ENCODE results near the gene ADCYAP1. TPM values are rescaled to one million over a fixed set of nuclear protein-coding genes. Genes with fewer than 3 reads are reported as not detected.
A peak's percentile ranks its signal among the peaks of the same experiment; 100 is the strongest.

ADCYAP1 gene
- total RNA-seq, 2 donors from 2014 or later, result 0.60 to 2.1 TPM

DNA sequence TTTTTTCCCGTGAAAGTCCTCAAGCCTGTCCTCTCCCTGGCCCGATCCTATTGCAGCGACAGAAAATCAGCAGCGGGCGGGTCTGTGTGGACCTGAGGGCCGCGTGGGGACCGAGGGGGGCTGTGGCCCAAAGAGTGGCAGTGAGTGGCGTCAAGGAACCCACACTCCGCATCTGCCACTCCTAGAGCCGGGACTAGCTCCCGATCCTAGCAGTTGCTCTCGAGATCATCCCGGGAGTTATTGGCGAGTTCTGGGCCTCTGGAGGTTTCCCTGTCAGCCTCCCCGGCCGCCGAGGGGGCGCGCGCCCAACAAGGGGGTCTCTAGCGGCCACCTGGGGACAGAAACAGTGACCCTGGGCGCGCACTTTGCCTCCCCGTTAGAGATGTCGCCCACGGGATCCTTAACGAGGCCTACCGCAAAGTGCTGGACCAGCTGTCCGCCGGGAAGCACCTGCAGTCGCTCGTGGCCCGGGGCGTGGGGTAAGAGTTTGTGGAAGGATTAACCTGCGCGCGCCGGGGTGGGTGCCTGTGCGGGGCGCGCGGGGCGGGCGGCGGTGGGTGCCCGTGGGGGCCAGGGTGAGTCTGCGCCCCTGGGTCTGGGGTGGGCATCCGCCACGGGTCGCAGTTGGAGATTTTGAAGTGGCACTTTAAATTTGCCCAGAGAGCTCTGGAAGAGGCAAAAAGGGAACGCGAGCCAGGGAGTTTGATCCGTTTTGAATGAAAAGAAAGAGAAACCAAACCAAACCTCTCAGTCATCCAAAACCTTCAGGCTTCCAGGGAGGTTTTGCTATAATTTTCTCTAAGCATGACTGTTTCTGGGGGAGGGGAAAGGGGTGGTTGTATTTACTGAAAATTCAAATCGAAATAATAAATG is 3.5 kb downstream of the ADCYAP1 start:
- peak; percentile 71 for DNase-seq (ENCODE audit: low spot score)
- intact Hi-C loops (cut with DNase I), result no loop called here

- intact Hi-C loops (cut with DNase I), result no loop called here
- DNase-seq (ENCODE audit: low spot score), result no peak
Observed at GRCh38 chr18:908758-909724, 4.4 kb downstream of the ADCYAP1 start.

- no peak for DNase-seq (ENCODE audit: low spot score)
- intact Hi-C loops (cut with DNase I), result no loop called here
Observed at GRCh38 chr18:910247-910646, 5.6 kb downstream of the ADCYAP1 start.

DNA sequence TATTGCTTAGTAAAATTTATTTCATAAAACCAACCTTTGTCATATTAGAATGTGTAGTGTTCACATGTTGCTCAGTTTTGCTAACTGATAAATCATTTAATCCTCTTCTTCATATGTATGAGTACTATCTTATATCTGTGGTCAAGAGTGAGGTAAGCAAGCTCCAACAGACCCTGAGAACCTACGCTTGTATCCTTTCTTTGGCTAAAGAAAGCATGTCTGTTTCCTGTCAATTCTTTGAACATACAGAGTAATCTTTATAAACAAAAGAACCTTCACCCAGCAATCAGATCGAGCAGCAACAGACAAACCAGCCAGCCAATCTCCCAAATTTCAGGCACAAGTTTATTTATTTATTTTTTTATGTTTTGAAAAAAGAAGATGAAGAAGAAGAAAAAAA is 6.4 kb downstream of the ADCYAP1 start:
- no peak for DNase-seq (ENCODE audit: low spot score)
- intact Hi-C loops (cut with DNase I), result no loop called here

DNA sequence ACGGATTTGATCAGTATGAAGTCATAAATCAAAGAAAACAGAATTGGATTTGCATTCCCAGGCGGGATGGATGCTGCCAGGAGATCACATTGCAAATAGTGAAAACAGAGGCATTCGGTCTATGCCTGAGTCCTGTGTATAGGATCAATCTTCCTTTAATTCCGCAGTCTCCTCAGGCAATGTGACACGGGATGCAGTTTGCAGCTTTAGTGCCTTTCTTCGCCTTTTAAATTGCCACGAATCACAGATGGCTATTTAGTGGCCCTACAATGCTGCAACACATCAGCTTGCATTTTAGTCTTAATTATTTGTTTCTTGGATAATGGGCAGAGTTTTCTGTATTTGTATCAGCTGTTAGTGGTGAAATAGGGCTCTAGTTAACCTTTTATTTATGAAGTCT is 6.8 kb downstream of the ADCYAP1 start:
- DNase-seq (ENCODE audit: low spot score), result no peak
- intact Hi-C loops (cut with DNase I), result no loop called here

DNA sequence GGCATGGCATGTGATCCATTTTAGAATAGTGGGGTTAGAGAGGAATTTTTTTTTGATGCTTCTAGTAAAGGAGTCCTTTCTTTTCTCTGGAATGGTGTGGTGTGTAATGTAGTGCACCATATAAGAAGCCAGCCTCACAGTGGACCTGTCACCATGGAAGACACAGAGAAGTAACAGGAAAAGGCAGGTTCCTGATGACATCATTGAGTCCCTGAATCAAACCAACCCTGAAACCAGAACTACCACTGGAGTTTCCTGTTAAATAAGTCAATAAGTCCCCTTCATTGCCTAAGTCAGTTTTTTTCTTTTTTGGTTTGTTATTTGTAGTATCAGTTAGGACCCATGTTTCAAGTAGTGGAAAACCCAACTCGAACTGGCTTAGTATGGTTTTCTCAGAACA is 11.9 kb downstream of the ADCYAP1 start:
- DNase-seq (ENCODE audit: low spot score), result no peak
- intact Hi-C loops (cut with DNase I), result loop anchor here in 1 of 2 donors (5.0 kb wide), 1 partner anchor 1111 kb away; no protein-coding TSS in a partner anchor

DNA sequence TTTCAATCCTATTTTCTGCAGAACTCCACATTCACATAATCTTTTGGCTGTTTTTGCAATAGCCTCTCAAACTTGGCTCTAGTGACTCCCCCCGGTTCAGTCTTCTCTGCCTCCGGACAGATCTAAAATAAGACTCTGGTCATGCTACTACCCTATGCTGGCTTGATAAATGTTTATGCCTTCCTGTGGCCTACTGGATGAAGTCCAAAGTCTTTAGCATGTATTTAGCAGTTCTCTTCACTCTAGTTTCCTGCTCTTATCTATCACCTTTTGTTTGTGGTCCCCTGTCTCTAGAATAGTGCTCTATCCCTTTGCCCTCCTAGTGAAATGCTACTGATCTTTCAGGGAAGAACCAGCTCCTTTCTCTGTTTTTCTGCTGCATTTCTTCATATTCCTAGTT is 14.4 kb downstream of the ADCYAP1 start:
- intact Hi-C loops (cut with DNase I), result loop anchor here in 1 of 2 donors (5.0 kb wide), 1 partner anchor 1108 kb away; no protein-coding TSS in a partner anchor
- DNase-seq (ENCODE audit: low spot score), result no peak

- DNase-seq (ENCODE audit: low spot score), result no peak
- intact Hi-C loops (cut with DNase I), result no loop called here
Observed at GRCh38 chr18:923144-923866, 18.6 kb downstream of the ADCYAP1 start.

GRCh38 chr18:924987-925386 is 20.3 kb downstream of the ADCYAP1 start:
- no peak for DNase-seq (ENCODE audit: low spot score)
- intact Hi-C loops (cut with DNase I), result no loop called here

GRCh38 chr18:926946-927345 is 22.3 kb downstream of the ADCYAP1 start:
- intact Hi-C loops (cut with DNase I), result no loop called here
- DNase-seq (ENCODE audit: low spot score), result no peak

DNA sequence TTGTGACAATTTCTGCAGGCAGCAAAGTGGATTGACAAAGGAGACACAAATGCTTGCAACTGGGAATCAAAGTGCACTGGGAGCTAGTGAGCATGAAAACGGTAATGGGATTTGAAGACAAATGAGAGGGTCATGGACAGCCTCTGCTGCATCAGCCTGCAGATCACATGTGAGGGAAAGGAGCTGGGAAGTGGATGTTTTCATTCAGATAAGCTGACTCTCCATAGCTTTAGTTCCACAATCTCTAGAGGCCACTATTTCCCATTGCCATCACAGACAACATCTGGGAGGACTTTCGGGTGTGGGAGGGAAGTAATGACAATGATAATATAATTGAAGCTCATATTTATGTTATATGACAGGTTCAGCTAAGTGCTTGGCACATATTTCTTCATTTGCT is 28.4 kb downstream of the ADCYAP1 start:
- intact Hi-C loops (cut with DNase I), result no loop called here
- no peak for DNase-seq (ENCODE audit: low spot score)

DNA sequence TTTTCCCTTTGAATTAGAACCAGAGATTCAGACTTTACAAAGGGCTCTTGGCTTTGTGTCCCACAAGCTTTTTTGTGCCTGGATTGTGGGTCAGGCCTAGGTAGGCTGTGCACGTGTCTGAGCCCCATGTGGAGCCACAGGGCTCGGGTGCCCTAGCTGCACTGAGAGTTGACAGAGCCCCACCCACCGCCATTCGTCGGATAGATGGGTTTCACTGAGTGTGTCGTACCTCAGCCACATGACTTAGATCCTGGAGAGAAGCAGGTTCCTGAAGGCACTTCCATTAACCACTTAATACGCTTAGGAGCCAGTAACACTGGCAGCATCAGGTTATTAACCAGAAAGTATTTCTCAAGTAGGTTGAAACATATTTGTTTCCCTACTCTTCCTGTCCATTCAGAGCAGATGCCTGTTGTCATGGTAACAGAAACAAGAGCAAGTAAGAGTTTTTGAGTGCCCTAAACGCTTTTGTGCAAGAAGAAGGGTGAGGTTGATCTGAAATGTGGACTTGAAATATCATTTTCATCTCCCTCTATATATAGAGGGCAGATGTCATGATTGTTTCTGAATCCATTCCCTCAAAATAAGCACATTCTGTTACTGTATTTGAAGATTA is 30.0 kb downstream of the ADCYAP1 start:
- intact Hi-C loops (cut with DNase I), result no loop called here
- no peak for DNase-seq (ENCODE audit: low spot score)

- intact Hi-C loops (cut with DNase I), result no loop called here
- no peak for DNase-seq (ENCODE audit: low spot score)
Observed at GRCh38 chr18:936941-937340, 32.3 kb downstream of the ADCYAP1 start.

GRCh38 chr18:939166-939565 is 34.5 kb downstream of the ADCYAP1 start:
- intact Hi-C loops (cut with DNase I), result no loop called here
- no peak for DNase-seq (ENCODE audit: low spot score)

- intact Hi-C loops (cut with DNase I), result no loop called here
- no peak for DNase-seq (ENCODE audit: low spot score)
Observed at GRCh38 chr18:939958-940357, 35.3 kb downstream of the ADCYAP1 start.

DNA sequence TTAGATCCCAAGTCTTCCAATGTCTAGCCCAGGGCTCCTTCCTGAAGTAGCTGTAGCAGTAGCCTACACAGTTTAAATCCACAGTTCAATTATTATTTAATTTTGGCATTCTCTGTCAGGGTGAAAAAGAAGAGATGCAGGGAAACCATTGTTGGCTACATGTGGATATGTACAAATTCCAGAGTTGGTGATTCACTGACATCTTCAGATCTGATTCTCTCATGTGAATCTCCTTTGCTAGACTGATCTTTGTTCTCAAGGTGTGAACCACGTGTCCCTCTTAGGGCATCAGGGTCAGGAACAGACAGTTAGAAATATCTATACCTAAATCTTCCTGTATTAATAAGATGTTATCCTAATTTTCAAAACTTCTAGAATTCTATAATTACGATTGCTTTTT is 36.7 kb downstream of the ADCYAP1 start:
- DNase-seq (ENCODE audit: low spot score), result no peak
- intact Hi-C loops (cut with DNase I), result no loop called here

GRCh38 chr18:944440-944839 is 39.8 kb downstream of the ADCYAP1 start:
- DNase-seq (ENCODE audit: low spot score), result no peak
- intact Hi-C loops (cut with DNase I), result no loop called here

DNA sequence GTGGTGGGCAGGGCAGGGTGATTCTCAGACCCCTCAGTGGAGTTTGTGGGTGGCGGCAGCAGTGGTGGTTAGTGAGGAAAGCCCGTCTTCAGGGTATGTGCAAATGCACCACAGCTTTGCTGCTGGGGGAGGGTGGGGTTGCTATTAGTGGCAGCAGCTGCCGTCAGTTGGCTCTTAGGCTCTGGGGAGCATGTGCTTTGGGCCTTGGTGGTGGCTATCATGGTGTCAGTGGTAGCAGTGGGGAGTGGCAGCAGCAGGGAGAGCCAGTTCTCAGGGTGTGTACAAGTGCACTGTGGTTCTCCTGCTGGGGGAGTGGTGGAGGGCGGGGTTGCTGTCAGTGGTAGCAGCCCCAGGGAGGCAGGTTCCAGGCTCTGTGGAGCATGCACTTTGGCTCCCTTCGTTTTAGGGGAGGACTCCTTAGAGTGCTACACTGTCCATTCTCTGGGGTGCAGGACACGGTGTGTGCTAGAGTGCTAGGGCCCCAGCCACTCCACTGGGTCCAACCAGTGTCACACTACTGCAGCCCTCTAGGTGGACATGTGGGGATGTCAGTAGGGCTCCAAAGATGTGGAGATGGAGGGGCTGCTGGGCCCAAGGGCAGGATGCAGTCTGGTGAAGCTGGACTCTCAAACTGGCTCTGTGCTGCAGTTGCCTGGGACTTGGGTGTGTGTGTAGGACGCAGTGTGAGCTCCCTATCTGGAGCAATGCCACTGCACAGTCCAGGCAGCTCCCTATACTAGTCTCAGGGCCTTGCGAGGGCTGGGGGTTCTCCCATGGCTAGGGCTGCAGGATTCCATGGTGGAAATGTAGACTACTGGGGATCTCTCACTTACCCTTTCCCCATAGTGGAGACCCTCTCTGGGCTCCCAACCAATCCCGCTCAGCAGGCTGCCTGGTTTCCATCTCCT is 45.3 kb downstream of the ADCYAP1 start:
- intact Hi-C loops (cut with DNase I), result no loop called here
- DNase-seq (ENCODE audit: low spot score), result no peak

All from posterior vena cava (tissue), 2 donors.